ENCODE measurements around the gene FAT1. TPM values are rescaled to one million over a fixed set of nuclear protein-coding genes. Genes with fewer than 3 reads are reported as not detected.

Gene FAT1
- total and polyA plus RNA-seq, 2 donors (not counting 3 experiments of a cell fraction or from before 2014, with no cell fraction given) = 9.2 to 9.8 TPM

- H3K27ac ChIP-seq (ENCODE audit: insufficient read depth, low read depth, low read length) = no peak overlapping the region
- no peak for TF ChIP-seq POLR2AphosphoS5 (IDR thresholded peaks at IDR 0.05; ENCODE audit: insufficient read depth, low read depth, low read length)
- TF ChIP-seq, protein P1, sequence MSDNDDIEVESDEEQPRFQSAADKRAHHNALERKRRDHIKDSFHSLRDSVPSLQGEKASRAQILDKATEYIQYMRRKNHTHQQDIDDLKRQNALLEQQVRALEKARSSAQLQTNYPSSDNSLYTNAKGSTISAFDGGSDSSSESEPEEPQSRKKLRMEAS (IDR thresholded peaks at IDR 0.05; ENCODE audit: insufficient read depth, insufficient read length) = no peak
- no peak for TF ChIP-seq CTCF (IDR thresholded peaks at IDR 0.05; ENCODE audit: extremely low read depth in 1 of 2, insufficient read depth in 1 of 2, low read depth in 1 of 2, low read length in 2 of 2)
- no peak for TF ChIP-seq JUN (IDR thresholded peaks at IDR 0.05; ENCODE audit: borderline replicate concordance, insufficient read depth, insufficient read length, low read depth)
- TF ChIP-seq MYC (IDR thresholded peaks at IDR 0.05; ENCODE audit: low read depth, low read length) = no peak
- TF ChIP-seq GATA2 (IDR thresholded peaks at IDR 0.05; ENCODE audit: insufficient read depth, insufficient read length, low read depth, low read length) = no peak
- CTCF ChIA-PET = no interaction called here
- H3K4me3 ChIP-seq (replicated peaks in 1 of 3; ENCODE audit: insufficient read depth in 1 of 3, low read depth in 1 of 3, low read length in 3 of 3) = no peak overlapping the region
- intact Hi-C loops (cut with micrococcal nuclease) (no loop called here), dilution Hi-C loops (cut with MboI; ENCODE audit: extremely low pct_ligation_motif_present, low sequenced_read_pairs) (no loop called here)
- no peaks in the 10 kb centered on the region for H3K9me1 ChIP-seq (replicated peaks; ENCODE audit: control insufficient read depth, extremely low read depth, insufficient read depth, low read length)
- DNase-seq (ENCODE audit: low read depth, low spot score) (no peak), FAIRE-seq (no peak)
- BruUV-seq (replicated peaks) = no TSS peak
- no peaks in the 10 kb centered on the region for H3K79me2 ChIP-seq (ENCODE audit: control insufficient read depth, insufficient read depth, low read length)
- H3K9ac ChIP-seq (replicated peaks; ENCODE audit: extremely low read depth, insufficient read depth, low read length) = no peak overlapping the region
- no peaks in the 10 kb centered on the region for H3K36me3 ChIP-seq (ENCODE audit: control insufficient read depth in 2 of 2, extremely low read depth in 1 of 2, insufficient read depth in 2 of 2, low read length in 2 of 2)
- no peaks in the 10 kb centered on the region for H3K4me1 ChIP-seq (ENCODE audit: control insufficient read depth, extremely low read depth, insufficient read depth, low read length)
- no peak overlapping the region for H3K4me2 ChIP-seq (ENCODE audit: insufficient read depth, low read length)
- no peaks in the 10 kb centered on the region for H4K20me1 ChIP-seq (replicated peaks; ENCODE audit: control insufficient read depth, extremely low read depth, insufficient read depth, low read length)
- no peak overlapping the region for H2AFZ ChIP-seq (ENCODE audit: low read depth, low read length)
- POLR2A ChIA-PET = no interaction called here
- H3K9me3 ChIP-seq (replicated peaks; ENCODE audit: control insufficient read depth, insufficient read depth, low read length) = peaks cover 3% of the 10 kb centered on the region
- no peaks in the 10 kb centered on the region for H3K27me3 ChIP-seq (ENCODE audit: control insufficient read depth in 2 of 2, insufficient read depth in 2 of 2, low read length in 2 of 2)
Observed at GRCh38 chr4:186543206-186543605, 180.4 kb downstream of the FAT1 start.

DNA sequence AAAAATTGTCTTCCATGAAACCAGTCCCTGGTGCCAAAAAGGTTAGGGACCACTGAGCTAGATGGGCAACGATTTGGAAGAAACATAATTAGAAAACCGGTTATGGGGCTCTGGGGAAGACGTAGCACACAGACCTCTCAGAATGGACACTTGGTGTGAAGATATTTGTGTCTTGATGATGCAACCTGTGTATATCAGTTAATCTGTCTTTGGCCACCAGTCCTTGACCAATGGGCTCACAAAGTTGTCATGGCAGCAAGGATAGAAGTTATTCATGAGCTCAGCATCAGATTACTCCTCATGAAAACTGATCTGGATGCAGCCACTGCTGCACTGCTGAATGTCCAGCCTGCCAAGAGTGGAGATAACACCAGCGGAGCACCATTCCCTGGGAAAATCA is 181.9 kb downstream of the FAT1 start:
- Histone ChIP-seq H3K27me3 (ENCODE audit: control insufficient read depth in 2 of 2, insufficient read depth in 2 of 2, low read length in 2 of 2) (no peaks in the 10 kb centered on the region), H3K9me3 (replicated peaks; ENCODE audit: control insufficient read depth, insufficient read depth, low read length) (peaks cover 3% of the 10 kb centered on the region), H3K36me3 (ENCODE audit: control insufficient read depth in 2 of 2, extremely low read depth in 1 of 2, insufficient read depth in 2 of 2, low read length in 2 of 2) (no peaks in the 10 kb centered on the region), H3K27ac (ENCODE audit: insufficient read depth, low read depth, low read length) (no peak overlapping the region), H3K9me1 (replicated peaks; ENCODE audit: control insufficient read depth, extremely low read depth, insufficient read depth, low read length) (no peaks in the 10 kb centered on the region), H2AFZ (ENCODE audit: low read depth, low read length) (no peak overlapping the region), H4K20me1 (replicated peaks; ENCODE audit: control insufficient read depth, extremely low read depth, insufficient read depth, low read length) (no peaks in the 10 kb centered on the region), H3K4me1 (ENCODE audit: control insufficient read depth, extremely low read depth, insufficient read depth, low read length) (no peaks in the 10 kb centered on the region), H3K79me2 (ENCODE audit: control insufficient read depth, insufficient read depth, low read length) (no peaks in the 10 kb centered on the region), H3K4me2 (ENCODE audit: insufficient read depth, low read length) (no peak overlapping the region), H3K9ac (replicated peaks; ENCODE audit: extremely low read depth, insufficient read depth, low read length) (no peak overlapping the region), H3K4me3 (replicated peaks in 1 of 3; ENCODE audit: insufficient read depth in 1 of 3, low read depth in 1 of 3, low read length in 3 of 3) (no peak overlapping the region)
- intact Hi-C loops (cut with micrococcal nuclease) = no loop called here
- dilution Hi-C loops (cut with MboI; ENCODE audit: extremely low pct_ligation_motif_present, low sequenced_read_pairs) = no loop called here
- no peak for TF ChIP-seq GATA2 (IDR thresholded peaks at IDR 0.05; ENCODE audit: insufficient read depth, insufficient read length, low read depth, low read length)
- TF ChIP-seq POLR2AphosphoS5 (IDR thresholded peaks at IDR 0.05; ENCODE audit: insufficient read depth, low read depth, low read length) = no peak
- no peak for TF ChIP-seq POLR2A (IDR thresholded peaks at IDR 0.05; ENCODE audit: low read depth, low read length)
- no peak for TF ChIP-seq JUN (IDR thresholded peaks at IDR 0.05; ENCODE audit: borderline replicate concordance, insufficient read depth, insufficient read length, low read depth)
- no peak for TF ChIP-seq FOS (IDR thresholded peaks at IDR 0.05; ENCODE audit: borderline replicate concordance, insufficient read depth, low read length)
- TF ChIP-seq CTCF (IDR thresholded peaks at IDR 0.05; ENCODE audit: extremely low read depth in 1 of 2, insufficient read depth in 1 of 2, low read depth in 1 of 2, low read length in 2 of 2) = no peak
- TF ChIP-seq, protein P1 (IDR thresholded peaks at IDR 0.05; ENCODE audit: insufficient read depth, insufficient read length) = no peak
- TF ChIP-seq EZH2 (IDR thresholded peaks at IDR 0.05; ENCODE audit: borderline replicate concordance, low read depth, low read length, severe bottlenecking) = no peak
- CTCF ChIA-PET = no interaction called here
- no TSS peak for BruUV-seq (replicated peaks)
- POLR2A ChIA-PET = no interaction called here
- no peak for DNase-seq (ENCODE audit: low read depth, low spot score)
- FAIRE-seq = no peak
